Ishikawa (cell line): ENCODE measurements around the gene FOXG1.

Experiments used
- CEBPB ChIP-seq: IDR thresholded peaks from 2 replicates; pipeline ENCODE4 v1.6.1; 2012
- CREB1 ChIP-seq: IDR thresholded peaks from 2 replicates; pipeline ENCODE4 v1.6.1; 2012; ENCODE audit warnings: low read depth
- EGR1 ChIP-seq: IDR thresholded peaks from 2 replicates; pipeline ENCODE4 v1.6.1; 2012
- EP300 ChIP-seq: IDR thresholded peaks from 2 replicates; pipeline ENCODE4 v1.6.1; 2012; ENCODE audit warnings: borderline replicate concordance
- FOXM1 ChIP-seq: IDR thresholded peaks from 2 replicates; pipeline ENCODE4 v1.6.1; 2012; ENCODE audit warnings: low read depth, borderline replicate concordance
- NFIC ChIP-seq: IDR thresholded peaks from 2 replicates; pipeline ENCODE4 v1.6.1; 2012
- RAD21 ChIP-seq: IDR thresholded peaks from 2 replicates; pipeline ENCODE4 v1.6.1; 2012; ENCODE audit warnings: low read depth
- REST ChIP-seq: IDR thresholded peaks from 2 replicates; pipeline ENCODE4 v1.6.1; 2012; ENCODE audit warnings: low read depth, mild to moderate bottlenecking
- TAF1 ChIP-seq: IDR thresholded peaks from 2 replicates; pipeline ENCODE4 v1.6.1; 2012; ENCODE audit warnings: low read depth, mild to moderate bottlenecking
- TCF12 ChIP-seq: IDR thresholded peaks from 2 replicates; pipeline ENCODE4 v1.6.1; 2012; ENCODE audit warnings: low read depth
- TEAD4 ChIP-seq: IDR thresholded peaks from 2 replicates; pipeline ENCODE4 v1.6.1; 2012
- USF1 ChIP-seq: IDR thresholded peaks from 2 replicates; pipeline ENCODE4 v1.6.1; 2012
- YY1 ChIP-seq: IDR thresholded peaks from 2 replicates; pipeline ENCODE4 v1.6.1; 2012; ENCODE audit warnings: low read depth
- ZBTB7A ChIP-seq: IDR thresholded peaks from 2 replicates; pipeline ENCODE4 v1.6.1; 2012; ENCODE audit warnings: low read depth
- TF ChIP-seq, protein P1 (sequence below): IDR thresholded peaks from 2 replicates; pipeline ENCODE4 v1.6.1; 2012

FOXG1 gene

GRCh38 chr14:28761438-28762291 lies 4.9 kb upstream of the FOXG1 start:
- TF ChIP-seq REST, result no peak
- TF ChIP-seq TAF1, result no peak
- no peak for TF ChIP-seq TEAD4
- TF ChIP-seq CREB1, result no peak
- TF ChIP-seq ZBTB7A, result no peak
- TF ChIP-seq RAD21, result no peak
- TF ChIP-seq EGR1, result no peak
- TF ChIP-seq CEBPB, result no peak
- TF ChIP-seq, protein P1, sequence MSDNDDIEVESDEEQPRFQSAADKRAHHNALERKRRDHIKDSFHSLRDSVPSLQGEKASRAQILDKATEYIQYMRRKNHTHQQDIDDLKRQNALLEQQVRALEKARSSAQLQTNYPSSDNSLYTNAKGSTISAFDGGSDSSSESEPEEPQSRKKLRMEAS, result no peak

- TF ChIP-seq, protein P1, result no peak
- no peak for TF ChIP-seq USF1
- TF ChIP-seq NFIC, result no peak
- TF ChIP-seq EGR1, result no peak
- TF ChIP-seq RAD21, result no peak
- TF ChIP-seq CEBPB, result no peak
- TF ChIP-seq TCF12, result no peak
- no peak for TF ChIP-seq ZBTB7A
- no peak for TF ChIP-seq FOXM1
- no peak for TF ChIP-seq YY1
- no peak for TF ChIP-seq TAF1
- no peak for TF ChIP-seq REST
- TF ChIP-seq EP300, result no peak
These were observed 4.2 kb upstream of the FOXG1 start for GRCh38 chr14:28762303-28762954.

- TF ChIP-seq TCF12 (no peak), EGR1 (no peak), REST (no peak), TAF1 (no peak), ZBTB7A (no peak), TEAD4 (no peak), CREB1 (no peak), RAD21 (no peak), USF1 (no peak), FOXM1 (no peak), EP300 (no peak), YY1 (no peak), NFIC (no peak)
- TF ChIP-seq, protein P1, result no peak
These were observed 3.6 kb upstream of the FOXG1 start for GRCh38 chr14:28762955-28763326.
